Measurements from ENCODE around the gene HERPUD1.

- TF ChIP-seq CTCF (tag by site-specific recombination; IDR thresholded peaks at IDR 0.05) (no peak), ZNF473 (tag by site-specific recombination; IDR thresholded peaks at IDR 0.05) (no peak), ZNF830 (tag by site-specific recombination; IDR thresholded peaks at IDR 0.05; ENCODE audit: low read depth) (no peak), HOXA7 (CRISPR knock-in tag; IDR thresholded peaks at IDR 0.05; ENCODE audit: borderline replicate concordance) (no peak), TCF7L2 (IDR thresholded peaks at IDR 0.05; ENCODE audit: borderline replicate concordance, low read depth, low read length) (no peak), ZNF138 (tag by site-specific recombination; IDR thresholded peaks at IDR 0.05; ENCODE audit: borderline replicate concordance) (no peak), ZNF785 (tag by site-specific recombination; IDR thresholded peaks at IDR 0.05) (no peak)
These were observed 47.8 kb upstream of the HERPUD1 start for GRCh38 chr16:56884026-56884582.

Measured in HEK293 (cell line).